AG04450 (cell line): ENCODE measurements around the gene COL13A1. TPM values are rescaled to one million over a fixed set of nuclear protein-coding genes. Genes with fewer than 3 reads are reported as not detected.

Experiments used
- CTCF ChIA-PET: fragments of 300-600, 350-600 bp; formaldehyde crosslinking; extraction: SDS; loops from one replicate; lab custom pipeline; 2022; ENCODE audit warnings: antibody characterized with exemption, inconsistent platforms; lab: Charles Lee
- POLR2A ChIA-PET: fragments of 350-600 bp; formaldehyde crosslinking; extraction: SDS; loops from one replicate; lab custom pipeline; 2021; ENCODE audit warnings: antibody characterized with exemption, inconsistent platforms; lab: Yijun Ruan, JAX
- DNase-seq: peaks from one replicate; pipeline ENCODE4 v3.0.0-alpha.2; 2011; ENCODE audit warnings: low read depth, low spot score
- H3K27ac ChIP-seq: one replicate; pipeline ENCODE4 v1.5.1; 2012; ENCODE audit warnings: low read depth, low read length, control low read depth
- H3K27me3 ChIP-seq: one replicate; pipeline ENCODE4 v1.6.0; 2012; ENCODE audit warnings: low read length; ENCODE audit not compliant: control insufficient read depth, insufficient read depth
- H3K4me3 ChIP-seq: 2 replicates; pipeline ENCODE4 v1.5.1; 2011; ENCODE audit warnings: mild to moderate bottlenecking, low read depth, low read length, control low read depth
- H3K9me3 ChIP-seq: 2 replicates; pipeline ENCODE4 v1.5.1; 2012; ENCODE audit warnings: low read length; ENCODE audit not compliant: control insufficient read depth, insufficient read depth
- polyA plus RNA-seq: library from polyadenylated mRNA; depleted of rRNA; stranded (reverse); fragments of >200 nt; gene quantifications from 2 replicates; pipeline ENCODE4 v1.2.3, GENCODE V29; 2011
- TF ChIP-seq, protein P1 (sequence below): IDR thresholded peaks from 2 replicates; pipeline ENCODE4 v1.5.1; 2011; ENCODE audit warnings: low read depth, low read length, control low read depth, inconsistent platforms

COL13A1 gene
- polyA plus RNA-seq, 1 experiment, result 13.1 TPM

DNA sequence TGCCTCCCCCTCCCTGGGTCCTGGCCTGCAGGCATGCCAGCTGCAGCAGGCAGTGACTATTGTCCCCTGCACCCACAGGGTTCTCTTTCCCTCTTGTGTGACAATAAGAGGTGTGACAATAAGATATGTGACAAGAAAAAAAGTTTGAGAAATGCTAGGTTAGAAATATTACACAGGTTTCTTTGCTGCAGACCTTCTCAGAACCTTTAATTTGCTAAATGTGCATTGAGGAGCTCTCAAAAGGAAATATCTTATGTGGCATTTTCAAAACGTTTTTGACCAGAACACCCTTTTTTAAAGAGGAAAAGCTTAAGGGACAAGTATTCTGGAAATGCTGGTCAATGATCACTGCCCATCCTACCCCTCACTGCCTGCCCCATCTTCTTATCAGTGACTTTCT is 117.5 kb downstream of the COL13A1 start:
- H3K27ac ChIP-seq, result no peak overlapping the region
- ChIA-PET POLR2A (no interaction called here), CTCF (no interaction called here)
- no peaks in the 10 kb centered on the region for H3K9me3 ChIP-seq
- no peak overlapping the region for H3K4me3 ChIP-seq
- DNase-seq, result no peak
- TF ChIP-seq, protein P1, sequence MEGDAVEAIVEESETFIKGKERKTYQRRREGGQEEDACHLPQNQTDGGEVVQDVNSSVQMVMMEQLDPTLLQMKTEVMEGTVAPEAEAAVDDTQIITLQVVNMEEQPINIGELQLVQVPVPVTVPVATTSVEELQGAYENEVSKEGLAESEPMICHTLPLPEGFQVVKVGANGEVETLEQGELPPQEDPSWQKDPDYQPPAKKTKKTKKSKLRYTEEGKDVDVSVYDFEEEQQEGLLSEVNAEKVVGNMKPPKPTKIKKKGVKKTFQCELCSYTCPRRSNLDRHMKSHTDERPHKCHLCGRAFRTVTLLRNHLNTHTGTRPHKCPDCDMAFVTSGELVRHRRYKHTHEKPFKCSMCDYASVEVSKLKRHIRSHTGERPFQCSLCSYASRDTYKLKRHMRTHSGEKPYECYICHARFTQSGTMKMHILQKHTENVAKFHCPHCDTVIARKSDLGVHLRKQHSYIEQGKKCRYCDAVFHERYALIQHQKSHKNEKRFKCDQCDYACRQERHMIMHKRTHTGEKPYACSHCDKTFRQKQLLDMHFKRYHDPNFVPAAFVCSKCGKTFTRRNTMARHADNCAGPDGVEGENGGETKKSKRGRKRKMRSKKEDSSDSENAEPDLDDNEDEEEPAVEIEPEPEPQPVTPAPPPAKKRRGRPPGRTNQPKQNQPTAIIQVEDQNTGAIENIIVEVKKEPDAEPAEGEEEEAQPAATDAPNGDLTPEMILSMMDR, result no peak
- H3K27me3 ChIP-seq, result no peaks in the 10 kb centered on the region

DNA sequence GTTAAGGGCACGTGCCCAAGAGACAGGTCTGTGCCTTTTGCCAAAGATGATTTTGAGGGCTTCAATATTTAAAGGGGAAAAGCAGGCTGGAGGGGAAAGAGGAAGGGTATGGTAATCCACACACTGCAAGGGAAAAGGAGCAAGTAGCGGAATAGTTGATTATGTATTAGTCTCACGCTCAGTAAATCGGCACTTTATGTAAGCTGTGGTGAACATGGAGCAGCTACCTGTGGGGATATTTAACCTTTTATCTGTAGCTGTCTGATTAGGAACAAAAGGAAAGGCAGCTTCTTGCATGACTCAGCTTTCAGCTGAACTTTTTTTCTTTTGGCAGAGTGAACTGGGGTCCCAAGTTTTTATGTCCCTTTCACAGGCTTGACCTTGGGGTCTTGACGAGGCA is 123.4 kb downstream of the COL13A1 start:
- TF ChIP-seq, protein P1, result no peak
- H3K27me3 ChIP-seq, result no peaks in the 10 kb centered on the region
- no peak overlapping the region for H3K4me3 ChIP-seq
- no peak overlapping the region for H3K27ac ChIP-seq
- ChIA-PET CTCF (interaction anchor here (2.3 kb wide), 1 partner anchor 10 kb away, joined by 14 read pairs; no protein-coding TSS in a partner anchor), POLR2A (no interaction called here)
- DNase-seq, result no peak
- H3K9me3 ChIP-seq, result no peaks in the 10 kb centered on the region; the same call in 1 of the 2 replicates

DNA sequence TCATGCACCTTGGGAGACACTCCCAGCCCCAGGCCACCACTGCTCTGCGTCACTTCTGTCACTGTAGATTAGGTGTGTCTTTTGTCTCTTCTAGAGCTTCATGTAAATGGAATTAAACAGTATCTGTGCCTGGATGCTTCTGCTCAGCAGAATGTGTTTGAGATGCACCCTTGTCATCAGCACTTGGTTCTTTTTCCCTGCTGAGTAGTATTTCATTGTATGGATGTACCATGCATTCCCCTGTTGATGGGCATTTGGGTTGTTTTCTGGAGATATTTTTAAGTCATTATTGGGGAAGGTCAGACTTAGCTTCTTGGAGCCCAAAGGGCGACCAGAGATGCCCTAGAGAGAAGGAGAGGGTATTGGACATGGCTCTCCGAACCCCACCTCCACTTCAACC is 126.6 kb downstream of the COL13A1 start:
- CTCF ChIA-PET, result interaction anchor here (1.3 to 2.3 kb wide), 4 partner anchors 12 to 185 kb away, joined by 4 to 14 read pairs (median 6); no protein-coding TSS in a partner anchor
- POLR2A ChIA-PET, result no interaction called here
- no peaks in the 10 kb centered on the region; the same call in 1 of the 2 replicates for H3K9me3 ChIP-seq
- H3K27ac ChIP-seq, result no peak overlapping the region
- DNase-seq, result no peak
- no peak overlapping the region for H3K4me3 ChIP-seq
- TF ChIP-seq, protein P1, result no peak
- no peaks in the 10 kb centered on the region for H3K27me3 ChIP-seq

DNA sequence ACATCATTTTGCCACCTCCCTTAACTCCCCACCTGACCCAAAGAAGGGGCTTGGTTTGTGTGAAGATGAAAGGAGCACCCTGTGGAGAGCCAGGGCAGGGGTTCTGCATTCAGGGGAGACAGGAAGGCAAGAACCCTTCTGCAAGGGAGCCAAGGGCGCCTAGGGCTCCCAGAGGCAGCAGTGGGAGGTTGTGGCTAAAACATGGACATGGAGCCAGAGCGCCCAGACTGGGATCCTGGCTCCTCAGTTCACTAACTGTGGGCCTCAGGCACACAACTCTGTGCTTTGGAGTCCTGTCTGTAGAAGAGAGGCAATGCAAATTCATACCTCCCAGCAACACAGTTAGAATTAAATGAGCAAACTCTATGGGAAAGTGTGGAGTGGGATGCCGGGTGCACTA is 127.9 kb downstream of the COL13A1 start:
- TF ChIP-seq, protein P1, result no peak
- DNase-seq, result no peak
- CTCF ChIA-PET, result no interaction called here
- no peak overlapping the region for H3K4me3 ChIP-seq
- POLR2A ChIA-PET, result no interaction called here
- H3K27ac ChIP-seq, result no peak overlapping the region
- no peaks in the 10 kb centered on the region for H3K27me3 ChIP-seq
- no peaks in the 10 kb centered on the region; the same call in 1 of the 2 replicates for H3K9me3 ChIP-seq

DNA sequence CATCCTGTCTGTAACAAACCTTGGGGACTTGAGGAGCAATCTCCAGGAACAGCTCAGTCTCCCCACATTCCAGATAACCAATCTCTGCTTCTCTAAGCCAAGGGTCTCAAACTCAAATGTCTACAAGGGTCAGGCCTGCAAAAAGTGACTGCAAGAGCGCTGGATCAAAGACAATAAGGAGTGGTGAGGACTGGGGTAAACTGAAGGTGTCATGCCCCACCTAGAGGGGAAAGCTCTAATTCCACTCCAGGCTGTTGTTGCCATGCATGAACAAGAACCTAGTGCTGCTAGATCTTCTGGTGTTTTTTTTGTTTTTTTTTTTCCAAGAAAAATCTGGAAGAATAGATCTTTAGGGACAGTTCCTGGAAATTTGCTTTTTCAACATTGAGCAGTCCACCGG is 133.1 kb downstream of the COL13A1 start:
- ChIA-PET POLR2A (no interaction called here), CTCF (interaction anchor here (0.7 to 0.9 kb wide), 3 partner anchors 26 to 192 kb away, joined by 3 to 4 read pairs (median 3); no protein-coding TSS in a partner anchor)
- no peaks in the 10 kb centered on the region for H3K9me3 ChIP-seq

More for the DNA sequence above, 133.1 kb downstream of the COL13A1 start:
- no peak overlapping the region for H3K4me3 ChIP-seq
- H3K27ac ChIP-seq, result no peak overlapping the region
- no peak for DNase-seq
- no peaks in the 10 kb centered on the region for H3K27me3 ChIP-seq
- TF ChIP-seq, protein P1, result peak; percentile 16; the same call in 1 of the 2 replicates
